ENCODE results near the gene GBP6.
"Not testable (repeated sequence)": the region's sequence is repeated elsewhere in the genome, so short reads cannot be mapped to it uniquely, and the experiment has no call there.

Gene GBP6

GRCh38 chr1:89337903-89338302 lies 26.0 kb upstream of the GBP6 start:
- no peak for DNase-seq
- TF ChIP-seq, protein P1, sequence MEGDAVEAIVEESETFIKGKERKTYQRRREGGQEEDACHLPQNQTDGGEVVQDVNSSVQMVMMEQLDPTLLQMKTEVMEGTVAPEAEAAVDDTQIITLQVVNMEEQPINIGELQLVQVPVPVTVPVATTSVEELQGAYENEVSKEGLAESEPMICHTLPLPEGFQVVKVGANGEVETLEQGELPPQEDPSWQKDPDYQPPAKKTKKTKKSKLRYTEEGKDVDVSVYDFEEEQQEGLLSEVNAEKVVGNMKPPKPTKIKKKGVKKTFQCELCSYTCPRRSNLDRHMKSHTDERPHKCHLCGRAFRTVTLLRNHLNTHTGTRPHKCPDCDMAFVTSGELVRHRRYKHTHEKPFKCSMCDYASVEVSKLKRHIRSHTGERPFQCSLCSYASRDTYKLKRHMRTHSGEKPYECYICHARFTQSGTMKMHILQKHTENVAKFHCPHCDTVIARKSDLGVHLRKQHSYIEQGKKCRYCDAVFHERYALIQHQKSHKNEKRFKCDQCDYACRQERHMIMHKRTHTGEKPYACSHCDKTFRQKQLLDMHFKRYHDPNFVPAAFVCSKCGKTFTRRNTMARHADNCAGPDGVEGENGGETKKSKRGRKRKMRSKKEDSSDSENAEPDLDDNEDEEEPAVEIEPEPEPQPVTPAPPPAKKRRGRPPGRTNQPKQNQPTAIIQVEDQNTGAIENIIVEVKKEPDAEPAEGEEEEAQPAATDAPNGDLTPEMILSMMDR (IDR thresholded peaks at IDR 0.05; ENCODE audit: low read depth, low read length) = no peak

DNA sequence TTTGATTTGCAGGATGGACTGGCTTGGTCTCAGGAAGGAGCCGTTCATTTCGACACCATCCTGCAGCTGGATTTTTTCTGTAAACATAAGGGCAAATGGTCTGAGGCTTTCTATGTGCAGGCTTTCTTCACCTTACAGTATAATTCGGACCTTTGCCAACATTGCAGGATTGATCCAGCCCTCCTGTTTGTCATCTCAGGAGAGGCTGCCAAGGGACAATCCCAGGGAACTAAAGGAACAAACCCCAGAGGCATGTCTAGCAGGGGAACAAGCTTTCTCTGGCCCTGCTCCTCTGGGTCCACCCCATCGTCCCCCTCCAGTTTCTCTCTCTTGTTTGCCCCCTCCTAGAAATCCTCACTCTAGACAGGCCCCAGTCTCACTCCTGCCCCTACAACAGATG lies 24.8 kb upstream of the GBP6 start:
- DNase-seq = no peak
- no peaks in the 10 kb centered on the region for H3K36me3 ChIP-seq
- peaks cover 40% of the 10 kb centered on the region for H3K27me3 ChIP-seq (ENCODE audit: insufficient read depth, low read depth, severe bottlenecking)

More at GRCh38 chr1:89337903-89338302, 26.0 kb upstream of the GBP6 start:
- no peaks in the 10 kb centered on the region for H3K9me3 ChIP-seq (ENCODE audit: severe bottlenecking)
- no peak overlapping the region for H3K27ac ChIP-seq
- no peaks in the 10 kb centered on the region for H3K36me3 ChIP-seq
- H3K4me3 ChIP-seq (ENCODE audit: low read depth, low read length) = no peak overlapping the region
- peaks cover 40% of the 10 kb centered on the region for H3K27me3 ChIP-seq (ENCODE audit: insufficient read depth, low read depth, severe bottlenecking)

DNA sequence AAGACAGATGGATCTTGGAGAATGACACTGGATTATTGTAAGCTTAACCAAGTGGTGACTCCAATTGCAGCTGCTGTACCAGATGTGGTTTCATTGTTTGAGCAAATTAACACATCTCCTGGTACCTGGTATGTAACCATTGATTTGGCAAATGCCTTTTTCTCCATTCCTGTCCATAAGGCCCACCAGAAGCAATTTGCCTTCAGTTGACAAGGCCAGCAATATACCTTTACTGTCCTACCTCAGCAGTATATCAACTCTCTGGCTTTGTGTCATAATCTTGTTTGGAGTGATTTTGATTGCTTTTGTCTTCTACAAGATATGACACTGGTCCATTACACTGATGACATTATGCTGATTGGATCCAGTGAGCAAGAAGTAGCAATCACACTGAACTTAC lies 18.4 kb upstream of the GBP6 start:
- not testable (repeated sequence) for H3K36me3 ChIP-seq; H3K4me3 ChIP-seq (ENCODE audit: low read depth, low read length); H3K9me3 ChIP-seq (ENCODE audit: severe bottlenecking); H3K27ac ChIP-seq; DNase-seq
- H3K27me3 ChIP-seq (ENCODE audit: insufficient read depth, low read depth, severe bottlenecking) = peaks cover 29% of the 10 kb centered on the region

More for the DNA sequence above, 24.8 kb upstream of the GBP6 start:
- Histone ChIP-seq H3K9me3 (ENCODE audit: severe bottlenecking) (no peaks in the 10 kb centered on the region), H3K4me3 (ENCODE audit: low read depth, low read length) (no peak overlapping the region), H3K27ac (no peak overlapping the region)
- TF ChIP-seq, protein P1 (IDR thresholded peaks at IDR 0.05; ENCODE audit: low read depth, low read length) = no peak

DNA sequence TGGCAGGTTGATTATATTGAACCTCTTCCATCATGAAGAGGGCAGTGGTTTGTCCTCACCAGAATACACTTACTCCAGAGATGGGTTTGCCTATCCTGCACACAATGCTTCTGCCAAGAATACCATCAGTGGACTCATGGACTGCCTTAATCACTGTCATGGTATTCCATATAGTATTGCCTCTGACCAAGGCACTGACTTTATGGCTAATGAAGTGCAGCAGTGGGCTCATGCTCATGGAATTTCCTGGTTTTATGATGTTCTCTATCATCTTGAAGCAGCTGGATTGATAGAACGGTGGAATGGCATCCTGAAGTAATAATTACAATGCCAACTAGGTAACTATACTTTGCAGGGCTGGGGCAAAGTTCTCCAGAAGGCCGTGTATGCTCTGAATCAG lies 16.6 kb upstream of the GBP6 start:
- no peaks in the 10 kb centered on the region for H3K36me3 ChIP-seq
- H3K27me3 ChIP-seq (ENCODE audit: insufficient read depth, low read depth, severe bottlenecking) = peaks cover 14% of the 10 kb centered on the region
- H3K9me3 ChIP-seq (ENCODE audit: severe bottlenecking) = no peaks in the 10 kb centered on the region
- H3K4me3 ChIP-seq (ENCODE audit: low read depth, low read length) = no peak overlapping the region
- TF ChIP-seq, protein P1 (IDR thresholded peaks at IDR 0.05; ENCODE audit: low read depth, low read length) = no peak
- no peak overlapping the region for H3K27ac ChIP-seq
- DNase-seq = no peak

DNA sequence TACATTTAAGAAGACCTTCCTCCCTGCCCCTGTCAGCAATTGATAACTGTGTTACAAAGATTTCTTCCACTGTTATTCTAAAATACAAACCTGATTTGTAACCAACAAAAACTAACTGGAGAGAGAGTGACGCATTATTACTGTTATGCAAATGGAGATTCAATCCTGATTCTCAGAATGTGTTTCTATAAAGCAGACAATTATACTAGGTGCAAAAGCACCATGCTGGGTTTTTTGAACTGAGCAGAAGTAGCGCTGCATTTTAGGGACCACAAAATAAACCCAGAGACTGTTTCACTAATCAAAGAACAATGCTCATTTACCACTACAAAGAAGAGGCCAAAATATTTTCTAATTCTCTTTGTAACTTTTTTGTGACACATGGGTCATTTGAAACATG lies 13.6 kb upstream of the GBP6 start:
- Histone ChIP-seq H3K36me3 (no peaks in the 10 kb centered on the region), H3K27ac (no peak overlapping the region), H3K9me3 (ENCODE audit: severe bottlenecking) (no peaks in the 10 kb centered on the region), H3K27me3 (ENCODE audit: insufficient read depth, low read depth, severe bottlenecking) (peaks cover 16% of the 10 kb centered on the region), H3K4me3 (ENCODE audit: low read depth, low read length) (no peak overlapping the region)
- no peak for DNase-seq
- TF ChIP-seq, protein P1 (IDR thresholded peaks at IDR 0.05; ENCODE audit: low read depth, low read length) = no peak

GRCh38 chr1:89351597-89352311 lies 12.1 kb upstream of the GBP6 start:
- Histone ChIP-seq H3K4me3 (ENCODE audit: low read depth, low read length) (no peak overlapping the region), H3K27ac (no peak overlapping the region), H3K9me3 (ENCODE audit: severe bottlenecking) (no peaks in the 10 kb centered on the region), H3K27me3 (ENCODE audit: insufficient read depth, low read depth, severe bottlenecking) (peaks cover 12% of the 10 kb centered on the region), H3K36me3 (no peaks in the 10 kb centered on the region)
- TF ChIP-seq, protein P1 (IDR thresholded peaks at IDR 0.05; ENCODE audit: low read depth, low read length) = no peak
- DNase-seq = no peak

Data from WERI-Rb-1 (cell line).